ENCODE data around the gene KCNN3. TPM values are rescaled to one million over a fixed set of nuclear protein-coding genes. Genes with fewer than 3 reads are reported as not detected.
A peak's percentile ranks its signal among the peaks of the same experiment; 100 is the strongest.

Gene KCNN3
- total and polyA plus RNA-seq, 2 of the 8 experiments (the other 6 are each of a cell fraction or from before 2014, with no cell fraction given), result 2.8 to 3.7 TPM

- peak; percentile 95 to 97 (median 96) for TF ChIP-seq CTCF (IDR thresholded peaks at IDR 0.05; ENCODE audit: control extremely low read depth in 1 of 3, insufficient read depth in 1 of 3, low read depth in 1 of 3, low read length in 3 of 3)
- peak; percentile 31; the same call in 1 of the 2 replicates for TF ChIP-seq YY1 (IDR thresholded peaks at IDR 0.05; ENCODE audit: low read depth, low read length)
- peak; percentile 47; the same call in 1 of the 2 replicates for TF ChIP-seq MAX (IDR thresholded peaks at IDR 0.05)
- peak; percentile 98 to 99 for TF ChIP-seq RAD21 (IDR thresholded peaks at IDR 0.05 in 1 of 2, conservative IDR thresholded peaks at IDR 0.05 in 1 of 2; ENCODE audit: low read depth in 2 of 2, low read length in 2 of 2)
- TF ChIP-seq CTBP2 (IDR thresholded peaks at IDR 0.05; ENCODE audit: borderline replicate concordance, insufficient read depth, insufficient read length, low read length), result no peak
- peak in 1 of 2 experiments; percentile 72; a peak in 1 of 4 replicates for TF ChIP-seq SIN3A (conservative IDR thresholded peaks at IDR 0.05 in 1 of 2, IDR thresholded peaks at IDR 0.05 in 1 of 2; ENCODE audit: low read depth in 1 of 2, low read length in 2 of 2)
- no peak for TF ChIP-seq RXRA (IDR thresholded peaks at IDR 0.05; ENCODE audit: insufficient read depth, low read depth, low read length)
Observed at GRCh38 chr1:154878371-154879037, 8.4 kb upstream of the KCNN3 start (continued).
